ENCODE measurements around the gene MACROD2. TPM values are rescaled to one million over a fixed set of nuclear protein-coding genes. Genes with fewer than 3 reads are reported as not detected.

MACROD2 gene
- polyA plus RNA-seq, 1 experiment: 0.47 TPM

DNA sequence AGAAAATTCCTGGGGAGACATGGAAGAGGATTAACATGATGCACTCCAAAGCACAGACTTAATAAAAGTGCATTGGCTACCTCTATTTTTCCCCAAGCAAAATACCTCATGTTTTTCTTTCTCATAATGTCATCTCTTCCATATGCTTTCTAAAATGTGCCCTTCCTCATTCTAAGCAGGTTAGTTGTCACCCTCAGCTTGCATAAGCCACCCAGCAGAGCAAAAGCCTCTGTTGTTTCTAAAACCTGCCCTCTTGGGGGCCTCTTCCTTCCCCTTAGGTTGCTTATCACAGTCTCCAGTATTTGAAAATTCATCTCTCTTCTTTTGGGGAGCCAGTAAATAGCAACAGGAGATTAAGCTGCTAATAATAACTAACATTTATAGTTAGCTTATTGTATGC lies 525.7 kb downstream of the MACROD2 start:
- no peak for DNase-seq (ENCODE audit: low read depth)
- TF ChIP-seq, protein P1, sequence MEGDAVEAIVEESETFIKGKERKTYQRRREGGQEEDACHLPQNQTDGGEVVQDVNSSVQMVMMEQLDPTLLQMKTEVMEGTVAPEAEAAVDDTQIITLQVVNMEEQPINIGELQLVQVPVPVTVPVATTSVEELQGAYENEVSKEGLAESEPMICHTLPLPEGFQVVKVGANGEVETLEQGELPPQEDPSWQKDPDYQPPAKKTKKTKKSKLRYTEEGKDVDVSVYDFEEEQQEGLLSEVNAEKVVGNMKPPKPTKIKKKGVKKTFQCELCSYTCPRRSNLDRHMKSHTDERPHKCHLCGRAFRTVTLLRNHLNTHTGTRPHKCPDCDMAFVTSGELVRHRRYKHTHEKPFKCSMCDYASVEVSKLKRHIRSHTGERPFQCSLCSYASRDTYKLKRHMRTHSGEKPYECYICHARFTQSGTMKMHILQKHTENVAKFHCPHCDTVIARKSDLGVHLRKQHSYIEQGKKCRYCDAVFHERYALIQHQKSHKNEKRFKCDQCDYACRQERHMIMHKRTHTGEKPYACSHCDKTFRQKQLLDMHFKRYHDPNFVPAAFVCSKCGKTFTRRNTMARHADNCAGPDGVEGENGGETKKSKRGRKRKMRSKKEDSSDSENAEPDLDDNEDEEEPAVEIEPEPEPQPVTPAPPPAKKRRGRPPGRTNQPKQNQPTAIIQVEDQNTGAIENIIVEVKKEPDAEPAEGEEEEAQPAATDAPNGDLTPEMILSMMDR (IDR thresholded peaks at IDR 0.05; ENCODE audit: insufficient read depth, low read depth, low read length): no peak
- ChIA-PET POLR2A (no interaction called here), CTCF (interaction anchor here (0.6 to 2.6 kb wide), 3 partner anchors 9 to 66 kb away, joined by 3 to 7 read pairs (median 4); no protein-coding TSS in a partner anchor)
- no peaks in the 10 kb centered on the region for H3K27me3 ChIP-seq (ENCODE audit: control insufficient read depth, insufficient read depth, low read length)
- H3K4me3 ChIP-seq (ENCODE audit: low read depth, low read length): no peak overlapping the region
- H3K36me3 ChIP-seq (ENCODE audit: control insufficient read depth, insufficient read depth, low read length): no peaks in the 10 kb centered on the region

GRCh38 chr20:14521436-14521835 lies 526.1 kb downstream of the MACROD2 start:
- Histone ChIP-seq H3K4me3 (ENCODE audit: low read depth, low read length) (no peak overlapping the region), H3K27me3 (ENCODE audit: control insufficient read depth, insufficient read depth, low read length) (no peaks in the 10 kb centered on the region), H3K36me3 (ENCODE audit: control insufficient read depth, insufficient read depth, low read length) (no peaks in the 10 kb centered on the region)
- peak; percentile 4 for DNase-seq (ENCODE audit: low read depth)
- POLR2A ChIA-PET: no interaction called here
- TF ChIP-seq, protein P1 (IDR thresholded peaks at IDR 0.05; ENCODE audit: insufficient read depth, low read depth, low read length): no peak
- CTCF ChIA-PET: no interaction called here

GRCh38 chr20:14522595-14522994 lies 527.3 kb downstream of the MACROD2 start:
- DNase-seq (ENCODE audit: low read depth): no peak
- ChIA-PET CTCF (no interaction called here), POLR2A (no interaction called here)
- no peaks in the 10 kb centered on the region for H3K36me3 ChIP-seq (ENCODE audit: control insufficient read depth, insufficient read depth, low read length)
- TF ChIP-seq, protein P1 (IDR thresholded peaks at IDR 0.05; ENCODE audit: insufficient read depth, low read depth, low read length): no peak
- H3K27me3 ChIP-seq (ENCODE audit: control insufficient read depth, insufficient read depth, low read length): no peaks in the 10 kb centered on the region
- H3K4me3 ChIP-seq (ENCODE audit: low read depth, low read length): no peak overlapping the region

DNA sequence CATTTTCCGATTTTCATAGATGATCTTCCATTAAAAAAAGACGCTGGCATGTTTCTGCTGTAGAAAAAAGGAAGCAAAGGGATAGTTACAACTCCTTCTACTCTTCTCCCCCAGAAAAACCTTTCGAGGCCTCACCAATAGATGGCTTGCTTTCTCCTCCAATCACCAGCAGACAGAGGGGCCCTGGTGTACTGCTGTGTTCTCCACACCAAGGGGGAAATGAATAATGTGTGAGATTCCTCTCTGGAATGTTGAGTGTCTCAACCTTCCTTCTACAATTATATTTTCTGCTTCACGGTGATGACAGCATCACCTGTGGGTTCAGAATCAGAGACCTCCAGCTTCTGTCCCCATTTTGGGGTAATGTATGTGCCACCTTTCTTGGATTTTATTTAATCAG lies 527.8 kb downstream of the MACROD2 start:
- no peaks in the 10 kb centered on the region for H3K36me3 ChIP-seq (ENCODE audit: control insufficient read depth, insufficient read depth, low read length)
- TF ChIP-seq, protein P1 (IDR thresholded peaks at IDR 0.05; ENCODE audit: insufficient read depth, low read depth, low read length): no peak
- DNase-seq (ENCODE audit: low read depth): no peak
- H3K27me3 ChIP-seq (ENCODE audit: control insufficient read depth, insufficient read depth, low read length): no peaks in the 10 kb centered on the region
- ChIA-PET CTCF (no interaction called here), POLR2A (no interaction called here)
- H3K4me3 ChIP-seq (ENCODE audit: low read depth, low read length): no peak overlapping the region

DNA sequence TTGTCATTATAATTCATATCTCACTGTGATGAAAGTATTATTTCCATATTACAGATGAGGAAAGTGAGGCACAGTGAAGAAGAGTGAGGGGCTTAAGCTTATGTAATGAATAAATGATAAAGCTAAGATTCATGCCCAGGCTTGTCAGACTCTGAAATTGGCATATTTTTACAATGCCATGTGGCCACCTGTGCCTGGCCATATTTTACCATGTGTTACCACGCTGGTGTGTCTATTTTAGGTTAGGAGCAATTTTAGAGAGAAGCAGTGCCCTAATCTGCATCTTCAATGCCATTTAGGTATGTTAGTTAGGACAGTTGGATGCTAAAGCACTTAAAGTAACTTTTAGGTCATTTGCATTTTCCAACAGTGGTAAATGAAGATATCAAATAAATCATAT lies 530.1 kb downstream of the MACROD2 start:
- ChIA-PET POLR2A (no interaction called here), CTCF (no interaction called here)
- Histone ChIP-seq H3K27me3 (ENCODE audit: control insufficient read depth, insufficient read depth, low read length) (no peaks in the 10 kb centered on the region), H3K36me3 (ENCODE audit: control insufficient read depth, insufficient read depth, low read length) (no peaks in the 10 kb centered on the region), H3K4me3 (ENCODE audit: low read depth, low read length) (no peak overlapping the region)
- DNase-seq (ENCODE audit: low read depth): no peak
- TF ChIP-seq, protein P1 (IDR thresholded peaks at IDR 0.05; ENCODE audit: insufficient read depth, low read depth, low read length): no peak

Data from BJ (cell line).